H1 (cell line): Measurements from ENCODE around the gene OTUD3. TPM values are rescaled to one million over a fixed set of nuclear protein-coding genes. Genes with fewer than 3 reads are reported as not detected.

Experiments used
- CTCF ChIA-PET: fragments of 300-600 bp; sonication (Branson Sonifier 250); formaldehyde crosslinking; loops from one replicate; lab custom pipeline; 2021; ENCODE audit not compliant: partially characterized antibody; lab: Charles Lee
- POLR2A ChIA-PET: fragments of 300-600 bp; sonication (Branson Sonifier 250); formaldehyde crosslinking; loops from one replicate; lab custom pipeline; 2021; ENCODE audit warnings: inconsistent platforms; ENCODE audit not compliant: partially characterized antibody; lab: Charles Lee
- DNase-seq, 2 experiments: peaks; one replicate each; pipeline versions ENCODE4 v3.0.0 to v3.0.0-alpha.2; 2010 to 2022; ENCODE audit warnings: low spot score in 2 of 2, low read depth in 1 of 2, mixed read lengths in 1 of 2
- FAIRE-seq: peaks from 2 replicates; lab custom pipeline; 2011; peaks lifted over from hg19 to GRCh38; lab: Jason Lieb, UNC
- H2AFZ ChIP-seq: 2 replicates; pipeline ENCODE4 v1.8.1; 2012; ENCODE audit warnings: low read length, inconsistent platforms
- H2AK5ac ChIP-seq: 2 replicates; pipeline ENCODE4 v1.6.1; 2013; ENCODE audit warnings: low read depth, low read length
- H2BK120ac ChIP-seq: replicated peaks from 2 replicates; pipeline ENCODE3; 2013; ENCODE audit warnings: low read depth, low read length, inconsistent platforms
- H2BK12ac ChIP-seq: 2 replicates; pipeline ENCODE4 v1.6.1; 2013; ENCODE audit warnings: low read depth, low read length
- H2BK15ac ChIP-seq: 2 replicates; pipeline ENCODE4 v1.6.1; 2013; ENCODE audit warnings: low read length
- H2BK20ac ChIP-seq: 2 replicates; pipeline ENCODE4 v1.6.1; 2013; ENCODE audit warnings: low read length
- H2BK5ac ChIP-seq: 2 replicates; pipeline ENCODE4 v1.6.1; 2013; ENCODE audit warnings: low read depth, low read length
- H3K14ac ChIP-seq: 2 replicates; pipeline ENCODE4 v1.6.1; 2013; ENCODE audit warnings: inconsistent platforms; ENCODE audit not compliant: insufficient read length
- H3K18ac ChIP-seq: 2 replicates; pipeline ENCODE4 v1.6.1; 2013; ENCODE audit warnings: low read length; ENCODE audit errors: extremely low read depth
- H3K23ac ChIP-seq: 2 replicates; pipeline ENCODE4 v1.6.1; 2013; ENCODE audit warnings: inconsistent platforms; ENCODE audit not compliant: insufficient read length
- H3K23me2 ChIP-seq: 2 replicates; pipeline ENCODE4 v1.6.1; 2013; ENCODE audit warnings: low read depth, low read length
- H3K27ac ChIP-seq: 2 replicates; pipeline ENCODE4 v1.6.1; 2011; ENCODE audit warnings: low read depth, low read length, inconsistent platforms
- H3K27me3 ChIP-seq, 4 experiments: replicated peaks in 1 of 4; 1 replicate in 1 of 4; 2 replicates in 3 of 4; pipeline versions ENCODE4 v1.6.1 to v1.8.1; 2011 to 2013; ENCODE audit warnings: low read length in 3 of 4, mild to moderate bottlenecking in 3 of 4, inconsistent platforms in 2 of 4, mixed read lengths in 2 of 4, moderate library complexity in 1 of 4; ENCODE audit not compliant: control insufficient read depth in 3 of 4, insufficient read depth in 3 of 4; ENCODE audit errors: extremely low read depth in 1 of 4
- H3K36me3 ChIP-seq, 4 experiments: 2 replicates each; pipeline versions ENCODE4 v1.6.1 to v1.8.1; 2011 to 2013; ENCODE audit warnings: mild to moderate bottlenecking in 4 of 4, low read length in 3 of 4, moderate library complexity in 2 of 4, control low read depth in 1 of 4, inconsistent platforms in 1 of 4; ENCODE audit not compliant: insufficient read depth in 4 of 4, control insufficient read depth in 2 of 4
- H3K4ac ChIP-seq: replicated peaks from 2 replicates; pipeline ENCODE3; 2013; ENCODE audit warnings: low read length, low read depth, mixed read lengths, inconsistent platforms; ENCODE audit not compliant: insufficient read length
- H3K4me1 ChIP-seq, 4 experiments: replicated peaks in 1 of 4; 1 replicate in 1 of 4; 2 replicates in 3 of 4; pipeline versions ENCODE4 v1.6.1 to v1.8.1; 2011 to 2013; ENCODE audit warnings: low read length in 3 of 4, inconsistent platforms in 2 of 4, mixed read lengths in 1 of 4; ENCODE audit not compliant: insufficient read depth in 4 of 4, control insufficient read depth in 3 of 4
- H3K4me2 ChIP-seq, 2 experiments: 2 replicates each; pipeline versions ENCODE4 v1.6.1 to v1.8.1; 2011 to 2013; ENCODE audit warnings: low read depth in 2 of 2, low read length in 2 of 2, control low read depth in 1 of 2, inconsistent platforms in 1 of 2, mild to moderate bottlenecking in 1 of 2; ENCODE audit not compliant: insufficient read depth in 1 of 2
- H3K4me3 ChIP-seq, 4 experiments: fragments of 200-600, 300-600 bp in 1 of 4; sonication (generic), shearing (Covaris generic), sonication (Bioruptor Twin) in 1 of 4; 2 replicates each; pipeline versions ENCODE4 v1.5.1 to v1.8.1; 2011 to 2016; ENCODE audit warnings: low read length in 4 of 4, low read depth in 3 of 4, control low read depth in 2 of 4, inconsistent platforms in 2 of 4, mild to moderate bottlenecking in 2 of 4, mixed read lengths in 1 of 4, moderate library complexity in 1 of 4; ENCODE audit not compliant: insufficient read depth in 2 of 4; ENCODE audit errors: extremely low read depth in 1 of 4
- H3K56ac ChIP-seq: replicated peaks from 2 replicates; pipeline ENCODE3; 2013; ENCODE audit warnings: low read depth, mild to moderate bottlenecking, mixed read lengths, low read length, inconsistent platforms; ENCODE audit not compliant: insufficient read length
- H3K79me1 ChIP-seq: 2 replicates; pipeline ENCODE4 v1.6.1; 2013; ENCODE audit warnings: low read depth, low read length, control low read depth
- H3K79me2 ChIP-seq, 2 experiments: 2 replicates each; pipeline versions ENCODE4 v1.6.1 to v1.8.1; 2012 to 2013; ENCODE audit warnings: low read length in 2 of 2, mild to moderate bottlenecking in 2 of 2, inconsistent platforms in 1 of 2; ENCODE audit not compliant: insufficient read depth in 2 of 2, control insufficient read depth in 1 of 2
- H3K9ac ChIP-seq, 4 experiments: replicated peaks in 1 of 4; 1 replicate in 1 of 4; 2 replicates in 3 of 4; pipeline versions ENCODE4 v1.6.1 to v1.8.1; 2011 to 2013; ENCODE audit warnings: low read depth in 3 of 4, low read length in 3 of 4, control low read depth in 2 of 4, mild to moderate bottlenecking in 2 of 4, moderate library complexity in 2 of 4, inconsistent platforms in 1 of 4; ENCODE audit errors: extremely low read depth in 1 of 4
- H3K9me3 ChIP-seq, 2 experiments: 2 replicates each; pipeline versions ENCODE4 v1.6.1 to v1.8.1; 2012 to 2013; ENCODE audit warnings: mild to moderate bottlenecking in 2 of 2, moderate library complexity in 2 of 2, control low read depth in 1 of 2, inconsistent platforms in 1 of 2, low read depth in 1 of 2, low read length in 1 of 2, mixed read lengths in 1 of 2; ENCODE audit not compliant: insufficient read depth in 2 of 2
- H4K20me1 ChIP-seq, 2 experiments: replicated peaks in 1 of 2; 2 replicates each; pipeline versions ENCODE3 to v1.8.1; 2011 to 2013; ENCODE audit warnings: inconsistent platforms in 2 of 2, low read length in 2 of 2, mild to moderate bottlenecking in 1 of 2; ENCODE audit not compliant: insufficient read depth in 2 of 2, control insufficient read depth in 1 of 2
- H4K5ac ChIP-seq: 2 replicates; pipeline ENCODE4 v1.6.1; 2013; ENCODE audit warnings: low read length, low read depth, mixed read lengths, inconsistent platforms; ENCODE audit not compliant: insufficient read length
- H4K8ac ChIP-seq: 2 replicates; pipeline ENCODE4 v1.8.0; 2013; ENCODE audit warnings: mild to moderate bottlenecking, moderate library complexity, low read length, inconsistent platforms; ENCODE audit not compliant: insufficient read depth; ENCODE audit errors: extremely low read depth
- H4K91ac ChIP-seq: replicated peaks from 2 replicates; pipeline ENCODE3; 2013; ENCODE audit warnings: low read length, mixed read lengths, inconsistent platforms; ENCODE audit not compliant: insufficient read length
- CBX5 ChIP-seq: fragments of 300-800, 300-1000 bp; sonication (generic); IDR thresholded peaks from 2 replicates; pipeline ENCODE4 v1.7.1; 2016; ENCODE audit warnings: antibody characterized with exemption, low read length, low read depth
- CBX8 ChIP-seq: fragments of 300-800, 300-1000 bp; sonication (generic); IDR thresholded peaks from 2 replicates; pipeline ENCODE4 v1.7.1; 2016; ENCODE audit warnings: low read depth, low read length, borderline replicate concordance
- FOSL1 ChIP-seq: IDR thresholded peaks from 2 replicates; pipeline ENCODE4 v1.6.1; 2011; ENCODE audit warnings: mild to moderate bottlenecking, low read depth, low read length, moderate library complexity; ENCODE audit not compliant: insufficient read depth
- JUN ChIP-seq: IDR thresholded peaks from 2 replicates; pipeline ENCODE4 v1.6.1; 2011; ENCODE audit warnings: low read depth, mild to moderate bottlenecking, improper control_type of control experiment, low read length
- KDM4A ChIP-seq: IDR thresholded peaks from one replicate; pipeline ENCODE4 v1.7.1; 2012; ENCODE audit warnings: low read depth, mild to moderate bottlenecking, moderate library complexity, low read length, inconsistent platforms; ENCODE audit not compliant: severe bottlenecking
- MAFK ChIP-seq: IDR thresholded peaks from 2 replicates; pipeline ENCODE4 v1.6.1; 2012; ENCODE audit warnings: low read depth, mild to moderate bottlenecking, improper control_type of control experiment, low read length
- TAF7 ChIP-seq: optimal IDR thresholded peaks from 2 replicates; pipeline ENCODE3; 2011; ENCODE audit warnings: low read depth, mild to moderate bottlenecking, inconsistent platforms, low read length, moderate library complexity, borderline replicate concordance
- WGBS, 2 experiments: shearing (Covaris generic) in 1 of 2; methylation state at CpG; one replicate each; pipeline versions ENCODE4 v1.1.6 to v1.1.7; 2013 to 2015; ENCODE audit warnings: low lambda C conversion rate in 2 of 2, mixed read lengths in 2 of 2, inconsistent platforms in 1 of 2, low coverage in 1 of 2, missing lambda C conversion rate in 1 of 2; ENCODE audit not compliant: insufficient replicate concordance in 2 of 2, insufficient coverage in 1 of 2, insufficient read length in 1 of 2; ENCODE audit errors: extremely low coverage in 1 of 2, missing lambda C conversion rate in 1 of 2; 5-methylcytosine and 5-hydroxymethylcytosine counted together
- polyA plus RNA-seq, 7 experiments: library from polyadenylated mRNA; depleted of rRNA in 3 of 7; stranded (reverse) in 5 of 7; unstranded in 2 of 7; fragments of >200 nt in 5 of 7; fragments of 200-250 nt in 2 of 7; gene quantifications; 1 replicate in 5 of 7; 2 replicates in 1 of 7; 4 replicates in 1 of 7; pipeline versions ENCODE4 v1.2.1 to v1.2.3, GENCODE V29; 2011 to 2013; ENCODE audit warnings: missing spikeins in 2 of 7, mixed read lengths in 2 of 7
- total RNA-seq: library from RNA; stranded (reverse); fragmentation: NEBNext Ultra II Directional; extraction: Animal tissue kit (Norgen Biotek cat#: 25700); gene quantifications from 2 replicates; pipeline ENCODE4 v1.2.1, GENCODE V29; 2021

OTUD3 gene
- total and polyA plus RNA-seq, 2 of the 8 experiments (the other 6 are each of a cell fraction or from before 2014, with no cell fraction given): 6.3 to 11.9 TPM

GRCh38 chr1:19850214-19850613 is 32.0 kb upstream of the OTUD3 start:
- Histone ChIP-seq H4K20me1 (no peaks in the 10 kb centered on the region), H3K27ac (no peak overlapping the region), H3K4ac (no peak overlapping the region), H3K56ac (no peak overlapping the region), H3K4me1 (no peaks in the 10 kb centered on the region; a peak in 1 of 7 replicates), H2BK15ac (no peak overlapping the region), H3K14ac (no peak overlapping the region), H2AFZ (no peak overlapping the region), H3K27me3 (peaks cover 0 to 2% (median 0%) of the 10 kb centered on the region in 4 experiments; a peak in 2 of 7 replicates), H3K23me2 (no peaks in the 10 kb centered on the region), H3K23ac (no peak overlapping the region), H2BK5ac (no peak overlapping the region), H3K4me3 (no peak overlapping the region), H3K79me1 (no peaks in the 10 kb centered on the region), H4K8ac (no peak overlapping the region), H3K4me2 (no peak overlapping the region), H4K5ac (no peak overlapping the region), H3K79me2 (no peaks in the 10 kb centered on the region), H3K18ac (no peak overlapping the region), H3K9me3 (no peaks in the 10 kb centered on the region), H2AK5ac (no peak overlapping the region), H2BK120ac (no peak overlapping the region), H2BK12ac (no peak overlapping the region), H3K9ac (no peak overlapping the region), H4K91ac (no peak overlapping the region), H2BK20ac (no peak overlapping the region), H3K36me3 (no peaks in the 10 kb centered on the region)
- no peak for FAIRE-seq
- DNase-seq: no peak
- POLR2A ChIA-PET: interaction anchor here (0.6 kb wide), 1 partner anchor 168 kb away, joined by 4 read pairs; no protein-coding TSS in a partner anchor
- WGBS, 2 experiments: 80% methylated on average over 3 of the region's 7 CpGs; no CpG with 5 or more reads in 1 of the 2 experiments
- CTCF ChIA-PET: interaction anchor here (1.5 kb wide), 1 partner anchor 63 kb away, joined by 3 read pairs; no protein-coding TSS in a partner anchor
- TF ChIP-seq CBX8 (no peak), KDM4A (no peak), MAFK (no peak), TAF7 (no peak), CBX5 (no peak), JUN (no peak), FOSL1 (no peak)
